Esophagus squamous epithelium (tissue), 4 donors: ENCODE data around the gene SYT2.

Experiments
- CTCF ChIP-seq, 6 experiments: fragments of 450-650 bp in 4 of 6; fragments of 200-600 bp in 2 of 6; sonication (generic) in 2 of 6; IDR thresholded peaks; one replicate each; pipeline ENCODE4 v1.5.1; 2016 to 2019; ENCODE audit warnings: antibody characterized with exemption in 6 of 6, mild to moderate bottlenecking in 4 of 6, moderate library complexity in 4 of 6
- POLR2A ChIP-seq, 4 donors: fragments of 450-650 bp; IDR thresholded peaks; one replicate each; pipeline ENCODE4 v1.6.1; 2017; ENCODE audit warnings: antibody characterized with exemption in 4 of 4, mild to moderate bottlenecking in 4 of 4, moderate library complexity in 3 of 4

GRCh38 chr1:202568410-202568809 is 141.8 kb downstream of the SYT2 start:
- TF ChIP-seq POLR2A (IDR thresholded peaks at IDR 0.05) = no peak
- no peak for TF ChIP-seq CTCF (IDR thresholded peaks at IDR 0.05)
